RWPE2 (cell line): ENCODE results near the gene WDR70.

Experiments
- ATAC-seq: fragments of 200-7000 bp; cut with Tn5 transposase; 3 replicates; pipeline ENCODE4 v1.9.1; 2021; ENCODE audit warnings: low read depth
- DNase-seq: peaks from one replicate; pipeline ENCODE4 v3.0.0-alpha.2; 2020; ENCODE audit warnings: low spot score
- H3K27ac ChIP-seq: fragments of 450-650 bp; 2 replicates; pipeline ENCODE4 v1.5.1; 2017; ENCODE audit warnings: mild to moderate bottlenecking; ENCODE audit not compliant: poor library complexity, severe bottlenecking
- H3K27me3 ChIP-seq: fragments of 250-450 bp; sonication (Bioruptor Pico); 2 replicates; pipeline ENCODE4 v1.5.1; 2021; ENCODE audit warnings: mild to moderate bottlenecking, moderate library complexity; ENCODE audit not compliant: insufficient read depth, poor library complexity, severe bottlenecking
- H3K36me3 ChIP-seq: fragments of 250-450 bp; sonication (Bioruptor Pico); 2 replicates; pipeline ENCODE4 v1.5.1; 2020; ENCODE audit warnings: low read depth, mild to moderate bottlenecking, moderate library complexity
- H3K4me1 ChIP-seq: fragments of 250-450 bp; sonication (Bioruptor Pico); 2 replicates; pipeline ENCODE4 v1.5.1; 2021; ENCODE audit warnings: mild to moderate bottlenecking, moderate library complexity; ENCODE audit not compliant: insufficient read depth, poor library complexity, severe bottlenecking
- H3K4me3 ChIP-seq: fragments of 250-450 bp; sonication (Bioruptor Pico); 2 replicates; pipeline ENCODE4 v1.5.1; 2021; ENCODE audit warnings: mild to moderate bottlenecking, moderate library complexity; ENCODE audit not compliant: severe bottlenecking
- H3K9me3 ChIP-seq: fragments of 250-450 bp; sonication (Bioruptor Pico); 2 replicates; pipeline ENCODE4 v1.5.1; 2021; ENCODE audit warnings: mild to moderate bottlenecking, moderate library complexity; ENCODE audit not compliant: severe bottlenecking
- CTCF ChIP-seq: fragments of 450-650 bp; IDR thresholded peaks from one replicate; pipeline ENCODE4 v1.5.1; 2017; ENCODE audit warnings: mild to moderate bottlenecking, moderate library complexity; ENCODE audit not compliant: poor library complexity, severe bottlenecking

The WDR70 gene

GRCh38 chr5:37771731-37772130, 392.6 kb downstream of the WDR70 start:
- ATAC-seq = peak; percentile 98
- Histone ChIP-seq H3K4me1 (peaks cover 15% of the 10 kb centered on the region), H3K4me3 (no peak overlapping the region), H3K9me3 (peaks cover 5% of the 10 kb centered on the region), H3K27me3 (no peaks in the 10 kb centered on the region), H3K27ac (peak overlapping the region; percentile 73), H3K36me3 (no peaks in the 10 kb centered on the region)
- DNase-seq = peak; percentile 84
- no peak for TF ChIP-seq CTCF

GRCh38 chr5:37772255-37772654, 393.1 kb downstream of the WDR70 start:
- Histone ChIP-seq H3K27ac (peak overlapping the region; percentile 73), H3K36me3 (no peaks in the 10 kb centered on the region), H3K4me3 (no peak overlapping the region), H3K27me3 (no peaks in the 10 kb centered on the region), H3K4me1 (peaks cover 15% of the 10 kb centered on the region), H3K9me3 (peaks cover 5% of the 10 kb centered on the region)
- no peak for TF ChIP-seq CTCF
- ATAC-seq (no peak), DNase-seq (no peak)

GRCh38 chr5:37773809-37774208, 394.7 kb downstream of the WDR70 start:
- H3K27ac ChIP-seq = no peak overlapping the region
- no peak overlapping the region for H3K4me3 ChIP-seq
- no peak for TF ChIP-seq CTCF
- H3K9me3 ChIP-seq = peaks cover 5% of the 10 kb centered on the region
- peaks cover 15% of the 10 kb centered on the region for H3K4me1 ChIP-seq
- H3K36me3 ChIP-seq = no peaks in the 10 kb centered on the region
- ATAC-seq (no peak), DNase-seq (no peak)
- H3K27me3 ChIP-seq = no peaks in the 10 kb centered on the region

- no peaks in the 10 kb centered on the region for H3K36me3 ChIP-seq
- peaks cover 15% of the 10 kb centered on the region for H3K4me1 ChIP-seq
- no peak for ATAC-seq
- no peak overlapping the region for H3K27ac ChIP-seq
- no peak overlapping the region for H3K4me3 ChIP-seq
- no peaks in the 10 kb centered on the region for H3K27me3 ChIP-seq
- peak; percentile 62 for TF ChIP-seq CTCF
- no peak for DNase-seq
- peaks cover 5% of the 10 kb centered on the region for H3K9me3 ChIP-seq
Observed at GRCh38 chr5:37774912-37775483, 395.9 kb downstream of the WDR70 start.

- ATAC-seq (no peak), DNase-seq (no peak)
- H3K27ac ChIP-seq = no peak overlapping the region
- H3K27me3 ChIP-seq = no peaks in the 10 kb centered on the region
- H3K9me3 ChIP-seq = peaks cover 5% of the 10 kb centered on the region
- no peak for TF ChIP-seq CTCF
- no peaks in the 10 kb centered on the region for H3K36me3 ChIP-seq
- peaks cover 5% of the 10 kb centered on the region for H3K4me1 ChIP-seq
- no peak overlapping the region for H3K4me3 ChIP-seq
Observed at GRCh38 chr5:37776826-37777225, 397.7 kb downstream of the WDR70 start.
